HEK293 (cell line): ENCODE results near the gene TP53I11.

Experiments used
- CTCF ChIA-PET: fragments of 350-600 bp; formaldehyde crosslinking; extraction: SDS; loops from one replicate; lab custom pipeline; 2021; ENCODE audit warnings: antibody characterized with exemption; lab: Yijun Ruan, JAX
- POLR2A ChIA-PET: fragments of 300-600 bp; formaldehyde crosslinking; extraction: SDS; loops from one replicate; lab custom pipeline; 2020; ENCODE audit warnings: antibody characterized with exemption, inconsistent platforms; lab: Yijun Ruan, JAX
- H3K27ac ChIP-seq: fragments of 200-500 bp; sonication (Bioruptor generic); 2 replicates; pipeline ENCODE4 v1.5.1; 2014; ENCODE audit warnings: low read depth, low read length, control low read depth, inconsistent platforms; ENCODE audit errors: extremely low read depth
- H3K36me3 ChIP-seq, 2 experiments: fragments of 200-500 bp in 1 of 2; sonication (Bioruptor generic) in 1 of 2; 1 replicate in 1 of 2; 2 replicates in 1 of 2; pipeline ENCODE4 v1.5.1; 2014 to 2017; ENCODE audit warnings: inconsistent platforms in 2 of 2, low read length in 2 of 2; ENCODE audit not compliant: control insufficient read depth in 2 of 2, insufficient read depth in 1 of 2
- H3K4me1 ChIP-seq: fragments of 200-500 bp; sonication (Bioruptor generic); 2 replicates; pipeline ENCODE4 v1.5.1; 2014; ENCODE audit warnings: mild to moderate bottlenecking, low read length, inconsistent platforms; ENCODE audit not compliant: control insufficient read depth, insufficient read depth
- H3K4me3 ChIP-seq: 2 replicates; pipeline ENCODE4 v1.5.1; 2011; ENCODE audit warnings: low read depth, mild to moderate bottlenecking, control low read depth, low read length, moderate library complexity
- H3K9me3 ChIP-seq: fragments of 200-500 bp; sonication (Bioruptor generic); 2 replicates; pipeline ENCODE4 v1.5.1; 2014; ENCODE audit warnings: low read depth, low read length, inconsistent platforms; ENCODE audit not compliant: control insufficient read depth, insufficient read depth
- GFI1B ChIP-seq: fragments of 450-650 bp; formaldehyde crosslinking; IDR thresholded peaks from 2 replicates; pipeline ENCODE4 v1.5.1; 2016; ENCODE audit warnings: missing biosample characterization, missing genetic modification characterization
- KLF7 ChIP-seq: fragments of 450-650 bp; formaldehyde crosslinking; IDR thresholded peaks from 2 replicates; pipeline ENCODE4 v1.5.1; 2016; ENCODE audit warnings: missing biosample characterization, missing genetic modification characterization, borderline replicate concordance
- SP3 ChIP-seq: fragments of 450-650 bp; formaldehyde crosslinking; IDR thresholded peaks from 2 replicates; pipeline ENCODE4 v1.5.1; 2016; ENCODE audit warnings: missing biosample characterization, missing genetic modification characterization
- SP7 ChIP-seq: fragments of 450-650 bp; formaldehyde crosslinking; IDR thresholded peaks from 2 replicates; pipeline ENCODE4 v1.5.1; 2016; ENCODE audit warnings: missing biosample characterization, missing genetic modification characterization
- ZBTB48 ChIP-seq: fragments of 450-650 bp; formaldehyde crosslinking; IDR thresholded peaks from 2 replicates; pipeline ENCODE4 v1.5.1; 2016; ENCODE audit warnings: missing biosample characterization, missing genetic modification characterization
- ZBTB7A ChIP-seq: fragments of 450-650 bp; formaldehyde crosslinking; IDR thresholded peaks from 2 replicates; pipeline ENCODE4 v1.5.1; 2016; ENCODE audit warnings: low read depth, missing biosample characterization, missing genetic modification characterization
- ZNF140 ChIP-seq: fragments of 450-650 bp; formaldehyde crosslinking; IDR thresholded peaks from 2 replicates; pipeline ENCODE4 v1.5.1; 2016; ENCODE audit warnings: missing biosample characterization, missing genetic modification characterization
- ZNF221 ChIP-seq: fragments of 450-650 bp; formaldehyde crosslinking; IDR thresholded peaks from 2 replicates; pipeline ENCODE4 v1.5.1; 2017; ENCODE audit warnings: missing biosample characterization, missing genetic modification characterization, borderline replicate concordance
- ZNF311 ChIP-seq: fragments of 450-650 bp; formaldehyde crosslinking; IDR thresholded peaks from 2 replicates; pipeline ENCODE4 v1.5.1; 2017; ENCODE audit warnings: missing biosample characterization, missing genetic modification characterization, borderline replicate concordance
- ZNF423 ChIP-seq: fragments of 450-650 bp; formaldehyde crosslinking; IDR thresholded peaks from 2 replicates; pipeline ENCODE4 v1.5.1; 2016; ENCODE audit warnings: missing biosample characterization, missing genetic modification characterization
- ZNF426 ChIP-seq: fragments of 450-650 bp; formaldehyde crosslinking; IDR thresholded peaks from 2 replicates; pipeline ENCODE4 v1.5.1; 2017; ENCODE audit warnings: missing biosample characterization, missing genetic modification characterization, mild to moderate bottlenecking, inconsistent platforms, moderate library complexity
- ZNF501 ChIP-seq: fragments of 450-650 bp; formaldehyde crosslinking; IDR thresholded peaks from 2 replicates; pipeline ENCODE4 v1.5.1; 2016; ENCODE audit warnings: missing biosample characterization, missing genetic modification characterization
- ZNF529 ChIP-seq: fragments of 450-650 bp; formaldehyde crosslinking; IDR thresholded peaks from 2 replicates; pipeline ENCODE4 v1.5.1; 2017; ENCODE audit warnings: missing genetic modification characterization, missing biosample characterization; ENCODE audit not compliant: insufficient replicate concordance
- ZNF76 ChIP-seq: fragments of 450-650 bp; formaldehyde crosslinking; IDR thresholded peaks from 2 replicates; pipeline ENCODE4; 2016; ENCODE audit warnings: low read depth, missing biosample characterization, missing genetic modification characterization, borderline replicate concordance
- ZNF785 ChIP-seq: fragments of 450-650 bp; formaldehyde crosslinking; IDR thresholded peaks from 2 replicates; pipeline ENCODE4 v1.5.1; 2016; ENCODE audit warnings: missing biosample characterization, missing genetic modification characterization
- ZNF792 ChIP-seq: fragments of 450-650 bp; formaldehyde crosslinking; IDR thresholded peaks from 2 replicates; pipeline ENCODE4 v1.5.1; 2016; ENCODE audit warnings: missing biosample characterization, missing genetic modification characterization
- ZSCAN23 ChIP-seq: fragments of 450-650 bp; formaldehyde crosslinking; IDR thresholded peaks from 2 replicates; pipeline ENCODE4 v1.5.1; 2016; ENCODE audit warnings: missing biosample characterization, missing genetic modification characterization
- ZSCAN4 ChIP-seq: fragments of 450-650 bp; formaldehyde crosslinking; IDR thresholded peaks from 2 replicates; pipeline ENCODE4 v1.5.1; 2017; ENCODE audit warnings: missing biosample characterization, missing genetic modification characterization
- ZXDB ChIP-seq: fragments of 450-650 bp; formaldehyde crosslinking; IDR thresholded peaks from 2 replicates; pipeline ENCODE4 v1.5.1; 2016; ENCODE audit warnings: missing biosample characterization, missing genetic modification characterization
- TF ChIP-seq, protein P1 (sequence below): fragments of 450-650 bp; formaldehyde crosslinking; optimal IDR thresholded peaks from 2 replicates; pipeline ENCODE3; 2016; ENCODE audit warnings: missing biosample characterization, mild to moderate bottlenecking, missing genetic modification characterization
- TF ChIP-seq, protein P2 (sequence below): fragments of 450-650 bp; formaldehyde crosslinking; conservative IDR thresholded peaks from 2 replicates; pipeline ENCODE4 v1.5.1; 2016; ENCODE audit warnings: low read depth, missing biosample characterization, missing genetic modification characterization

Gene TP53I11

GRCh38 chr11:44934110-44934509 lies 16.6 kb downstream of the TP53I11 start:
- POLR2A ChIA-PET = no interaction called here
- CTCF ChIA-PET = interaction anchor here (0.6 to 18.1 kb wide), 3 partner anchors 45 to 169 kb away, joined by 3 to 847 read pairs (median 3); no protein-coding TSS in a partner anchor

GRCh38 chr11:44931466-44931865 lies 19.2 kb downstream of the TP53I11 start:
- CTCF ChIA-PET = interaction anchor here (0.5 to 18.1 kb wide), 6 partner anchors 9 to 394 kb away, joined by 3 to 847 read pairs (median 4); no protein-coding TSS in a partner anchor
- no peak overlapping the region for H3K4me3 ChIP-seq
- H3K27ac ChIP-seq = no peak overlapping the region
- H3K4me1 ChIP-seq = no peaks in the 10 kb centered on the region
- TF ChIP-seq ZNF426 = no peak
- no peak for TF ChIP-seq ZNF785 (tag by site-specific recombination)
- no peak for TF ChIP-seq ZSCAN23 (tag by site-specific recombination)
- TF ChIP-seq KLF7 (tag by site-specific recombination) = no peak
- TF ChIP-seq, protein P1, sequence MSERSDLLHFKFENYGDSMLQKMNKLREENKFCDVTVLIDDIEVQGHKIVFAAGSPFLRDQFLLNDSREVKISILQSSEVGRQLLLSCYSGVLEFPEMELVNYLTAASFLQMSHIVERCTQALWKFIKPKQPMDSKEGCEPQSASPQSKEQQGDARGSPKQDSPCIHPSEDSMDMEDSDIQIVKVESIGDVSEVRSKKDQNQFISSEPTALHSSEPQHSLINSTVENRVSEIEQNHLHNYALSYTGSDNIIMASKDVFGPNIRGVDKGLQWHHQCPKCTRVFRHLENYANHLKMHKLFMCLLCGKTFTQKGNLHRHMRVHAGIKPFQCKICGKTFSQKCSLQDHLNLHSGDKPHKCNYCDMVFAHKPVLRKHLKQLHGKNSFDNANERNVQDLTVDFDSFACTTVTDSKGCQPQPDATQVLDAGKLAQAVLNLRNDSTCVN (tag by site-specific recombination) = no peak
- no peak for TF ChIP-seq SP3 (tag by site-specific recombination)
- TF ChIP-seq ZNF221 (tag by site-specific recombination) = no peak
- TF ChIP-seq ZNF529 = no peak
- TF ChIP-seq ZNF311 = no peak
- no peak for TF ChIP-seq GFI1B (tag by site-specific recombination)
- no peak for TF ChIP-seq ZNF76 (tag by site-specific recombination)
- TF ChIP-seq ZNF792 (tag by site-specific recombination) = no peak
- no peak for TF ChIP-seq SP7 (tag by site-specific recombination)
- TF ChIP-seq ZBTB48 (tag by site-specific recombination) = no peak
- TF ChIP-seq ZNF140 = no peak
- no peak for TF ChIP-seq ZNF501 (tag by site-specific recombination)
- TF ChIP-seq, protein P2, sequence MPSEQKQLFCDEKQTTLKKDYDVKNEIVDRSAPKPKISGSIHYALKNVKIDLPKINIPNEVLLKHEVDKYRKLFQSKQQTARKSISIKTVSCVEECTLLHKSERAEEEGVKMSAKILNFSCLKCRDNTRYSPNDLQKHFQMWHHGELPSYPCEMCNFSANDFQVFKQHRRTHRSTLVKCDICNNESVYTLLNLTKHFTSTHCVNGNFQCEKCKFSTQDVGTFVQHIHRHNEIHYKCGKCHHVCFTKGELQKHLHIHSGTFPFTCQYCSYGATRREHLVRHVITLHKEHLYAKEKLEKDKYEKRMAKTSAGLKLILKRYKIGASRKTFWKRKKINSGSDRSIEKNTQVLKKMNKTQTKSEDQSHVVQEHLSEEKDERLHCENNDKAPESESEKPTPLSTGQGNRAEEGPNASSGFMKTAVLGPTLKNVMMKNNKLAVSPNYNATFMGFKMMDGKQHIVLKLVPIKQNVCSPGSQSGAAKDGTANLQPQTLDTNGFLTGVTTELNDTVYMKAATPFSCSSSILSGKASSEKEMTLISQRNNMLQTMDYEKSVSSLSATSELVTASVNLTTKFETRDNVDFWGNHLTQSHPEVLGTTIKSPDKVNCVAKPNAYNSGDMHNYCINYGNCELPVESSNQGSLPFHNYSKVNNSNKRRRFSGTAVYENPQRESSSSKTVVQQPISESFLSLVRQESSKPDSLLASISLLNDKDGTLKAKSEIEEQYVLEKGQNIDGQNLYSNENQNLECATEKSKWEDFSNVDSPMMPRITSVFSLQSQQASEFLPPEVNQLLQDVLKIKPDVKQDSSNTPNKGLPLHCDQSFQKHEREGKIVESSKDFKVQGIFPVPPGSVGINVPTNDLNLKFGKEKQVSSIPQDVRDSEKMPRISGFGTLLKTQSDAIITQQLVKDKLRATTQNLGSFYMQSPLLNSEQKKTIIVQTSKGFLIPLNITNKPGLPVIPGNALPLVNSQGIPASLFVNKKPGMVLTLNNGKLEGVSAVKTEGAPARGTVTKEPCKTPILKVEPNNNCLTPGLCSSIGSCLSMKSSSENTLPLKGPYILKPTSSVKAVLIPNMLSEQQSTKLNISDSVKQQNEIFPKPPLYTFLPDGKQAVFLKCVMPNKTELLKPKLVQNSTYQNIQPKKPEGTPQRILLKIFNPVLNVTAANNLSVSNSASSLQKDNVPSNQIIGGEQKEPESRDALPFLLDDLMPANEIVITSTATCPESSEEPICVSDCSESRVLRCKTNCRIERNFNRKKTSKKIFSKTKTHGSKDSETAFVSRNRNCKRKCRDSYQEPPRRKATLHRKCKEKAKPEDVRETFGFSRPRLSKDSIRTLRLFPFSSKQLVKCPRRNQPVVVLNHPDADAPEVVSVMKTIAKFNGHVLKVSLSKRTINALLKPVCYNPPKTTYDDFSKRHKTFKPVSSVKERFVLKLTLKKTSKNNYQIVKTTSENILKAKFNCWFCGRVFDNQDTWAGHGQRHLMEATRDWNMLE (tag by site-specific recombination) = no peak
- no peak for TF ChIP-seq ZNF423 (tag by site-specific recombination)
- no peak for TF ChIP-seq ZXDB
- POLR2A ChIA-PET = interaction anchor here (1.6 kb wide), 1 partner anchor 174 kb away, joined by 4 read pairs; no protein-coding TSS in a partner anchor
- peaks cover 0 to 15% of the 10 kb centered on the region in 2 experiments; a peak in 1 of 3 replicates for H3K36me3 ChIP-seq
- no peaks in the 10 kb centered on the region for H3K9me3 ChIP-seq

More at GRCh38 chr11:44934110-44934509, 16.6 kb downstream of the TP53I11 start:
- Histone ChIP-seq H3K4me3 (no peak overlapping the region), H3K9me3 (no peaks in the 10 kb centered on the region), H3K36me3 (peaks cover 0 to 15% of the 10 kb centered on the region in 2 experiments; a peak in 1 of 3 replicates), H3K4me1 (no peaks in the 10 kb centered on the region), H3K27ac (no peak overlapping the region)
- TF ChIP-seq ZBTB7A (tag by site-specific recombination) (no peak), ZSCAN4 (peak; percentile 96)
